Measurements from ENCODE around the gene FMO4.
"Not testable (repeated sequence)": the region's sequence is repeated elsewhere in the genome, so short reads cannot be mapped to it uniquely, and the experiment has no call there.

The FMO4 gene

DNA sequence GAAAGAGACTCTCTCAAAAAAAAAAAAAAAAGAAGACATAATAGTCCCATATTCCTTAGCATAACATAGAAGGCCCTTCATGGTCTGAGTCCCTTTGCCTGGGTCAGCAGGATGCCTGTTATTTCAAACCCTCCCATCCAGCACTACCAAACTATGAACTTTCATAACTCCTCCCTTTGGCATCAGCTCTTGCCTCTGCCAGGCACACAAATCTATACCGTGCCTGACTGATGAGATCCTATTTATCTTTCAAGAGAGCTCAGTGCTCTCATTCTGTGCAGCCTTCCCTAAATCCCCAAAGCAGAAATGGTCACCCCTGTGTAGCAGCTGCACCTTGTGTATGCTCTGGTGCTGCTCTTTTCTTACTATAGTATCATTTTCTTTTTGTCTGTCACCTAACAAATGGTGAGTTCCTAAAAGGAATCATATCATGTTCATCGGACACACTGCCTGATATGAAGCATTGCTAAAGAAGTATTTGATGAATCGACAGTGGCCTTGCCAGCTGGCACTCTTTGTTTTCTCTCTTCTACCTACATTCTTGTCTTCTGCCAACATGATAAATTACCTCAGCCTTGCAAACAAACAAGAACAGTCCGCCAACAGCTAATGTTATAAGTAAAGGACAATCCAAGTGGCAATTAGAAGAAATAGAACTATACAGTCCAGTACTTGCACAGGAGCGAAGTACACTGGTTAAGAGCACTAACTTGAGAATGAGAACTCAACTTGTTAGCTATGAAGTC lies 29.9 kb downstream of the FMO4 start:
- Histone ChIP-seq H3K36me3 (ENCODE audit: control insufficient read depth, insufficient read depth, low read length) (no peaks in the 10 kb centered on the region), H3K4me3 (ENCODE audit: low read length) (no peak overlapping the region), H3K9ac (ENCODE audit: low read length) (no peak overlapping the region), H3K27ac (ENCODE audit: low read depth, low read length) (no peak overlapping the region), H3K27me3 (ENCODE audit: control insufficient read depth, insufficient read depth, low read length) (no peaks in the 10 kb centered on the region), H3K4me1 (ENCODE audit: control insufficient read depth, insufficient read depth, low read length) (no peaks in the 10 kb centered on the region)

DNA sequence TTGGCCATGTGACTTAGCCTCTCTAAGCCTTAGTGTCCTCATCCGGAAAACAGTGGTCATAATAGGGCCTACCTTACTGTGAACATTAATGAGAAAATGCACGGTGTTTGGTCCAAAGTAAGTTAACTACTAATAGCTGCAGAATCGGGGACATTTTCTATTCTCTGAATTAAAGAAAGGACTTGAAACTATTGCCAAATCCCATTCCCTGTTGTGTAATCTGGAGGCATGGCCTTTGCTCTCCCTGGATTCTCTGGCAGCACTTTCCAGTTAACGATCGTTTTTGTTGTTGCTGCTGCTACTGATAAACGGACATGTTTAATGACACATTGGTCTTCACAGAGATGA lies 30.5 kb downstream of the FMO4 start:
- H3K4me1 ChIP-seq (ENCODE audit: control insufficient read depth, insufficient read depth, low read length): no peaks in the 10 kb centered on the region
- H3K36me3 ChIP-seq (ENCODE audit: control insufficient read depth, insufficient read depth, low read length): no peaks in the 10 kb centered on the region
- no peak overlapping the region for H3K4me3 ChIP-seq (ENCODE audit: low read length)
- no peak overlapping the region for H3K27ac ChIP-seq (ENCODE audit: low read depth, low read length)
- H3K9ac ChIP-seq (ENCODE audit: low read length): no peak overlapping the region
- no peaks in the 10 kb centered on the region for H3K27me3 ChIP-seq (ENCODE audit: control insufficient read depth, insufficient read depth, low read length)

DNA sequence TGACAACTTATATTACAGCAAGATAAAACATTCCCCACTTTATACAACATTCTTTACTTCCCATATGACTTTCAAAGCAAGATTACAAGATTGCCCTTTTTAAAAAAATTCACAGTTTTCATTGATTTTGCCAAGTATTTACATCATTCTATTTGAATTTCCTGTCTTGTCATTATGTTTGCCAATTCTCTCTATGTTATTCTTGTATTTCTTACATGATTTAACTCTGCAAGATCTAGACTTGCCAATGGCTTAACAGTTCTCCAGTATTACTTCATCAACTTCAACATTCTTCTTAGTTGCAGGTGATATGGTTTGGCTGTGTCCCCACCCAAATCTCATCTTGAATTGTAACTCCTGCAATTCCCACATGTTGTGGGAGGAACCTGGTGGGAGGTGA lies 31.6 kb downstream of the FMO4 start:
- H3K9ac ChIP-seq (ENCODE audit: low read length): no peak overlapping the region
- H3K36me3 ChIP-seq (ENCODE audit: control insufficient read depth, insufficient read depth, low read length): no peaks in the 10 kb centered on the region
- H3K27me3 ChIP-seq (ENCODE audit: control insufficient read depth, insufficient read depth, low read length): no peaks in the 10 kb centered on the region
- H3K4me1 ChIP-seq (ENCODE audit: control insufficient read depth, insufficient read depth, low read length): no peaks in the 10 kb centered on the region
- no peak overlapping the region for H3K27ac ChIP-seq (ENCODE audit: low read depth, low read length)
- no peak overlapping the region for H3K4me3 ChIP-seq (ENCODE audit: low read length)

DNA sequence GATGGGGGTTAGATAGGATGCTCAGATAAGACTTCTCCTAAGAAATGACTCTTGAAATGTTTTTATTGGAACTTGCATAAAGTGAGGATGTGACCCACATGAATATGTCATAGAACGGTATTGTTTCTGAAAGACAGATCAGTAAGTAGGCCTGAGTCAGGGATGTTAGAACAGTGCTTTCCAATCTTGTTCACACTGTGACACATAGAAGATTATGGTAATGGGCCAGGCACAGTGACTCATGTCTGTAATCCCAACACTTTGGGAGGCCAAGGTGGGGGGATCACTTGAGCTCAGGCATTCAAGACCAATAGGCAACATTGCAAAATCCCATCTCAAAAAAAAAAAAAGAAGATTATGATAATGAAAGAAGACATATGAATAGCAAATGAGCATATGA lies 32.9 kb downstream of the FMO4 start:
- Histone ChIP-seq H3K9ac (ENCODE audit: low read length) (no peak overlapping the region), H3K4me3 (ENCODE audit: low read length) (no peak overlapping the region), H3K27ac (ENCODE audit: low read depth, low read length) (no peak overlapping the region), H3K4me1 (ENCODE audit: control insufficient read depth, insufficient read depth, low read length) (no peaks in the 10 kb centered on the region), H3K36me3 (ENCODE audit: control insufficient read depth, insufficient read depth, low read length) (no peaks in the 10 kb centered on the region), H3K27me3 (ENCODE audit: control insufficient read depth, insufficient read depth, low read length) (no peaks in the 10 kb centered on the region)

DNA sequence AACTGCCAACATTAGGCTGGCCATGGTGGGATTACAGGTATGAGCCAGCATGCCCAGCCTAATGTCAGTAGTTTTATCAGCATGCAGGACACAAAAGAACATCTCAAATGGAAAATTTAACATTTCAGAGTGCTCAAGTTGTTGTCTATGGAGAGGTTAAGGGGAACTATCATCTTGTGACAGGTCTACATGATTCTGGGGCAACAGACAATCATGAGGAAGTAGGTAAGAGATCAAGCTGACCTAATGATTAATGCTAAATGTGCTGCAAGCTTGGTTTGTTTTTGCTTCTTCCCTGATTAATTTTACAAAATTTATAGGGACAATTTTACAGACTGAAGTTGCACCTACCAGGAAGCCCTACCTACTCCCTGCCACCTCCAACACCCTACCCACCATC lies 36.6 kb downstream of the FMO4 start:
- Histone ChIP-seq H3K9ac (ENCODE audit: low read length) (no peak overlapping the region), H3K36me3 (ENCODE audit: control insufficient read depth, insufficient read depth, low read length) (no peaks in the 10 kb centered on the region), H3K27me3 (ENCODE audit: control insufficient read depth, insufficient read depth, low read length) (no peaks in the 10 kb centered on the region), H3K27ac (ENCODE audit: low read depth, low read length) (no peak overlapping the region), H3K4me1 (ENCODE audit: control insufficient read depth, insufficient read depth, low read length) (no peaks in the 10 kb centered on the region), H3K4me3 (ENCODE audit: low read length) (no peak overlapping the region)

DNA sequence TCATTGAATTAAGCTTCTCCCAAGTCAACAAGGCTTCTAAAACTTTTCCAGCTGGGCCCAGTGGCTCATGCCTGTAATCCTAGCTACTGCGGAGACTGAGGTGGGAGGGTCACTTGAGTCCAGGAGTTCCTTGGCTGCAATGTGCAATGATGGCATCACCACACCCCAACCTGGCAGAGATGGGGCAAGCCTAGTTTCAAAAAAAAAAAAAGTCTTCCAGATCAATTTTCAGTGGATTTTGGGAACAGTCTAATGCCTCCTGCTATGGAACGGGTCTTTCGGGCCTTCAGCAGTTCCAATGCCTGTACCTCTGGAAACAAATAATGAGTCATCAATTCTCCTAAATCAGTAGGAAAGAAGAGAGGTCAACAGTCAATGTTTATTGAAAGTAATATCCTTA lies 38.0 kb downstream of the FMO4 start:
- no peaks in the 10 kb centered on the region for H3K27me3 ChIP-seq (ENCODE audit: control insufficient read depth, insufficient read depth, low read length)
- no peak overlapping the region for H3K4me3 ChIP-seq (ENCODE audit: low read length)
- no peaks in the 10 kb centered on the region for H3K36me3 ChIP-seq (ENCODE audit: control insufficient read depth, insufficient read depth, low read length)
- H3K9ac ChIP-seq (ENCODE audit: low read length): no peak overlapping the region
- no peak overlapping the region for H3K27ac ChIP-seq (ENCODE audit: low read depth, low read length)
- no peaks in the 10 kb centered on the region for H3K4me1 ChIP-seq (ENCODE audit: control insufficient read depth, insufficient read depth, low read length)

DNA sequence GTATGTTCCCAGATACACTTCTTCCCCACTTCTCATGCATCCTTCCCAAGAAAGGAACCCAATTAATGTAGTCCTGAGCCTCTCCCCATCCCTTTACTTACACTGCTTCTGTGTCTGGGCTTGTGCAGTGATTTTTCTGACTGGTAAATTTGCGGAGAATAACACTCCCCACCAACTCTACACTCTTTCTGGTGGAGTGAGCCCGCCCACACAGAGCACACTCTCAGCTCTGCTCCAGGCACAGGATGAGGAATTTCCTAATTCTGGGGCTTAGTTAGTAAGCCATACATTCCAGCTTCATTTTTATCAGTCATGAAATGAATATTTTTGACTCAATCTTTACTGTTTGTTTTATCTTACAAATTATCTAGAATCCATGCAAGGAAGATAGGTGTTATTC lies 38.6 kb downstream of the FMO4 start:
- H3K4me1 ChIP-seq (ENCODE audit: control insufficient read depth, insufficient read depth, low read length): no peaks in the 10 kb centered on the region
- no peak overlapping the region for H3K4me3 ChIP-seq (ENCODE audit: low read length)
- no peaks in the 10 kb centered on the region for H3K36me3 ChIP-seq (ENCODE audit: control insufficient read depth, insufficient read depth, low read length)
- no peak overlapping the region for H3K27ac ChIP-seq (ENCODE audit: low read depth, low read length)
- H3K9ac ChIP-seq (ENCODE audit: low read length): no peak overlapping the region
- H3K27me3 ChIP-seq (ENCODE audit: control insufficient read depth, insufficient read depth, low read length): no peaks in the 10 kb centered on the region

DNA sequence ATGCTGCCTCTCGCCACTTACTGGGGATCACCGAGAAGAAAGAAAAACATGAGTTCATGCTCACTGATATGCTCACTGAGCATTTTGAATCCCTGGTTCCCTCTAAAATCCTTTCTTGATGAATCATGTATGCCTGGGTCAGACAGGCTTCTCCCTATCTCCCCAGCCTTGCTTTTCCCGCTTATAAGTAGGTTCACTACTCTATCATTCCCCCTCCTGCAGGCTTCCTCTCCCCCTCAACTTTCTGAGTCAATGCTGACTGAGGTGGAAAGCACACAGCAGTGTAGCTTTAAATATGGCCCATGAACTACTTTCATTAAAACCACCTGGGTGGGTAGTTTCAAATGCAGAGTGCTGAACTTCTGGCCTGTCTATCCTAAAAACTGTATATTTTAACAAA lies 41.7 kb downstream of the FMO4 start:
- no peaks in the 10 kb centered on the region for H3K27me3 ChIP-seq (ENCODE audit: control insufficient read depth, insufficient read depth, low read length)
- H3K4me3 ChIP-seq (ENCODE audit: low read length): no peak overlapping the region
- H3K4me1 ChIP-seq (ENCODE audit: control insufficient read depth, insufficient read depth, low read length): no peaks in the 10 kb centered on the region
- H3K27ac ChIP-seq (ENCODE audit: low read depth, low read length): no peak overlapping the region
- H3K36me3 ChIP-seq (ENCODE audit: control insufficient read depth, insufficient read depth, low read length): no peaks in the 10 kb centered on the region
- H3K9ac ChIP-seq (ENCODE audit: low read length): no peak overlapping the region

DNA sequence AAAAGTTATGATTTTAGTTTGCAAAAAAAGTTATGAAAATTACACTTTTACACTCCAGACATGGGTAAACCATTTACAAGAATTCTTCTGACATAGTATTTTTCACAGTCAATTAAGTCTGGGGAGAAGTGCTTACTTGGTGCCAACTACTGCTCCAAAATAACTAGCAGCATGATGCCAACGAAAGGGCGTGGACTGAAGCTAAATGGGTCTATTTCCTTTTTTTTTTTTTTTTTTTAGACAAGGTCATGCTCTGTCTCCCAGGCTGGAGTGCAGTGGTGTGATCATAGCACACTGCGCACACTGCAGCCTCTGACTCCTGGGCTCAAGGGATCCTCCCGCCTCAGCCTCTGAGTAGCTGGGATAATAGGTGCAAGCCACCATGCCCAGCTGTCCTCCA lies 43.2 kb downstream of the FMO4 start:
- Histone ChIP-seq H3K9ac (ENCODE audit: low read length) (no peak overlapping the region), H3K4me1 (ENCODE audit: control insufficient read depth, insufficient read depth, low read length) (no peaks in the 10 kb centered on the region), H3K4me3 (ENCODE audit: low read length) (no peak overlapping the region), H3K27me3 (ENCODE audit: control insufficient read depth, insufficient read depth, low read length) (no peaks in the 10 kb centered on the region), H3K36me3 (ENCODE audit: control insufficient read depth, insufficient read depth, low read length) (no peaks in the 10 kb centered on the region), H3K27ac (ENCODE audit: low read depth, low read length) (no peak overlapping the region)

DNA sequence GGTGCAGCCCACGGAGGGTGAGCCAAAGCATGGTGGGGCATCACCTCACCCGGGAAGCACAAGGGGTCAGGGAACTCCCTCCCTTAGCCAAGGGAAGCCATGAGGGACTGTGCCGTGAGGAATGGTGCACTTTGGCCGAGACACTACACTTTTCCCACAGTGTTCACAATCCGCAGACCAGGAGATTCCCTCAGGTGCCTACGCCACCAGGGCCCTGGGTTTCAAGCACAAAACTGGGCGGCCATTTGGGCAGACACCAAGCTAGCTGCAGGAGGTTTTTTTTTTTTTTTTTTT lies 45.3 kb downstream of the FMO4 start:
- H3K9ac ChIP-seq (ENCODE audit: low read length); H3K27me3 ChIP-seq (ENCODE audit: control insufficient read depth, insufficient read depth, low read length); H3K4me3 ChIP-seq (ENCODE audit: low read length); H3K4me1 ChIP-seq (ENCODE audit: control insufficient read depth, insufficient read depth, low read length); H3K36me3 ChIP-seq (ENCODE audit: control insufficient read depth, insufficient read depth, low read length); H3K27ac ChIP-seq (ENCODE audit: low read depth, low read length): not testable (repeated sequence)

DNA sequence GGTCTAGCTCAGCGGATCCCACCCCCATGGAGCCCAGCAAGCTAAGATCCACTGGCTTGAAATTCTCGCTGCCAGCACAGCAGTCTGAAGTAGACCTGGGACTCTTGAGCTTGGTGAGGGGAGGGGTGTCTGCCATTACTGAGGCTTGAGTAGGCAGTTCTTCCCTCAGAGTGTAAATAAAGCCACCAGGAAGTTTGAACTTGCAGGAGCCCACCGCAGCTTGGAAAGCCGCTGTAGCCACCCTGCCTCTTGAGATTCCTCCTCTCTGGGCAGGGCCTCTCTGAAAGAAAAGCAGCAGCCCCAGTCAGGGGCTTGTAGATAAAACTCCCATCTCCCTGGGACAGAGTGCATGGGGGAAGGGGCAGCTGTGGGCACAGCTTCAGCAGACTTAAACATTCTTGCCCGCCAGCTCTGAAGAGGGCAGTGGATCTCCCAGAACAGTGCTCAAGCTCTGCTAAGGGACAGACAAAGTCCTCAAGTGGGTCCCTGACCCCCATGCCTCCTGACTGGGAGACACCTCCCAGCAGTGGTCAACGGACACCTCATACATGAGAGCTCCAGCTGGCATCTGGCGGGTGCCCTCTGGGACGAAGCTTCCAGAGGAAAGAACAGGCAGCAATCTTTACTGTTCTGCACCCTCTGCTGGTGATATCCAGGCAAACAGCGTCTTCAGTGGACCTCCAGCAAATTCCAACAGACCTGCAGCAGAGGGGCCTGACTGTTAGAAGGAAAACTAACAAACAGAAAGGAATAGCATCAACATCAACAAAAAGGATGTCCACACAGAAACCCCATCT lies 45.9 kb downstream of the FMO4 start:
- not testable (repeated sequence) for H3K4me1 ChIP-seq (ENCODE audit: control insufficient read depth, insufficient read depth, low read length); H3K27ac ChIP-seq (ENCODE audit: low read depth, low read length)

DNA sequence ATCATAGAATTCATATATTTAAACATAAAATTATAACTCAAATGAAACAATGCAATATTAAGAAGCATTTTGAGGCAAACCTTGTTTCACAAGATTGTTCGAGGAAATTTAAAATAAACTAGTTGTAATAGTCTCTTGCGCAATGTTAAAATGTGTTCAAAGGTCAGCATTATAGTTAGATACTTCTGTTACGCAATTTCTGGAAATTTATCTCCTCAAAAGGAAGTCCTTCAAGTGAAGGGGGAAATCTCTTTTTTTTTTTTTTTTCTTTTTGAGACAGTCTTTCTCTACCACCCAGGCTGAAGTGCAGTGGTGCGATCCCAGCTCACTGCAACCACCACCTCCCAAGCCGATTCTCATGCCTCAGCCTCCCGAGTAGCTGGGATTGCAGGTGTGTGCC lies 52.1 kb downstream of the FMO4 start:
- no peak overlapping the region for H3K27ac ChIP-seq (ENCODE audit: low read depth, low read length)
- no peak overlapping the region for H3K4me3 ChIP-seq (ENCODE audit: low read length)
- no peak overlapping the region for H3K9ac ChIP-seq (ENCODE audit: low read length)

More for the DNA sequence above, 45.9 kb downstream of the FMO4 start:
- H3K36me3 ChIP-seq (ENCODE audit: control insufficient read depth, insufficient read depth, low read length); H3K4me3 ChIP-seq (ENCODE audit: low read length); H3K9ac ChIP-seq (ENCODE audit: low read length); H3K27me3 ChIP-seq (ENCODE audit: control insufficient read depth, insufficient read depth, low read length): not testable (repeated sequence)

DNA sequence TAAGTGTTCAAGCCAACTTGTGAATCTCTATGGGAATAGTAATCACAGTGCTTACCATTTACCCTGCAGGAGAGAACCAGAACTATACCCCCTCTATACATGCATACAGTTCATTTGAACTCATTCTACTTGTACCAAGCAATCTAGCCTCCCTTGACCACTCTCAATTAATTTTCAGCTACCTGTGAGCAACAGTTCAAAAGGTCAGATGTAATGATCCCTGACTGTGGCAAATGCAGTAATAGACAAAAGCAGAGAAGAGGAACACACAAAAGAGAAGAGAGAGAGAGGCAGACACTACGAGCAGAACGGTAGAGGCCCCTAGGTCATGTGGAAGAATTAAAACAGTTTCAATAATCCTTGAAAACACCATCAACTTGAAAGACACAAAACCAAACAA lies 52.8 kb downstream of the FMO4 start:
- H3K9ac ChIP-seq (ENCODE audit: low read length): no peak overlapping the region
- H3K4me3 ChIP-seq (ENCODE audit: low read length): no peak overlapping the region
- H3K27me3 ChIP-seq (ENCODE audit: control insufficient read depth, insufficient read depth, low read length): no peaks in the 10 kb centered on the region
- no peak overlapping the region for H3K27ac ChIP-seq (ENCODE audit: low read depth, low read length)
- H3K36me3 ChIP-seq (ENCODE audit: control insufficient read depth, insufficient read depth, low read length): no peaks in the 10 kb centered on the region
- H3K4me1 ChIP-seq (ENCODE audit: control insufficient read depth, insufficient read depth, low read length): no peaks in the 10 kb centered on the region

More for the DNA sequence above, 52.1 kb downstream of the FMO4 start:
- no peaks in the 10 kb centered on the region for H3K36me3 ChIP-seq (ENCODE audit: control insufficient read depth, insufficient read depth, low read length)
- H3K4me1 ChIP-seq (ENCODE audit: control insufficient read depth, insufficient read depth, low read length): no peaks in the 10 kb centered on the region
- no peaks in the 10 kb centered on the region for H3K27me3 ChIP-seq (ENCODE audit: control insufficient read depth, insufficient read depth, low read length)

Data from rectal smooth muscle tissue (tissue), 1 donor.